ENCODE results near the gene MRPL49. TPM values are rescaled to one million over a fixed set of nuclear protein-coding genes. Genes with fewer than 3 reads are reported as not detected.

MRPL49 gene
- total RNA-seq (2021) (90.2 and 91.0 TPM in 2 replicates), Bru-seq, nascent RNA (percentile 85 among the genes with signal in this experiment), BruChase-seq, experiment 1, labeled RNA remaining after a 2-hour chase (percentile 91 among the genes with signal in this experiment), BruChase-seq, experiment 2, labeled RNA remaining after a 6-hour chase (percentile 96 among the genes with signal in this experiment)
- long read RNA-seq, transcript MRPL49-201 (4 exons, 2,019 nt): major isoform, 453 of 491 reads
- long read RNA-seq, transcript MRPL49-202 (4 exons, 2,065 nt): minor isoform, 7 of 491 reads
- long read RNA-seq, partial matches to known transcripts: 19 of 491 reads
- long read RNA-seq, other reads (novel, unspliced or antisense): 7 of 491 reads

DNA sequence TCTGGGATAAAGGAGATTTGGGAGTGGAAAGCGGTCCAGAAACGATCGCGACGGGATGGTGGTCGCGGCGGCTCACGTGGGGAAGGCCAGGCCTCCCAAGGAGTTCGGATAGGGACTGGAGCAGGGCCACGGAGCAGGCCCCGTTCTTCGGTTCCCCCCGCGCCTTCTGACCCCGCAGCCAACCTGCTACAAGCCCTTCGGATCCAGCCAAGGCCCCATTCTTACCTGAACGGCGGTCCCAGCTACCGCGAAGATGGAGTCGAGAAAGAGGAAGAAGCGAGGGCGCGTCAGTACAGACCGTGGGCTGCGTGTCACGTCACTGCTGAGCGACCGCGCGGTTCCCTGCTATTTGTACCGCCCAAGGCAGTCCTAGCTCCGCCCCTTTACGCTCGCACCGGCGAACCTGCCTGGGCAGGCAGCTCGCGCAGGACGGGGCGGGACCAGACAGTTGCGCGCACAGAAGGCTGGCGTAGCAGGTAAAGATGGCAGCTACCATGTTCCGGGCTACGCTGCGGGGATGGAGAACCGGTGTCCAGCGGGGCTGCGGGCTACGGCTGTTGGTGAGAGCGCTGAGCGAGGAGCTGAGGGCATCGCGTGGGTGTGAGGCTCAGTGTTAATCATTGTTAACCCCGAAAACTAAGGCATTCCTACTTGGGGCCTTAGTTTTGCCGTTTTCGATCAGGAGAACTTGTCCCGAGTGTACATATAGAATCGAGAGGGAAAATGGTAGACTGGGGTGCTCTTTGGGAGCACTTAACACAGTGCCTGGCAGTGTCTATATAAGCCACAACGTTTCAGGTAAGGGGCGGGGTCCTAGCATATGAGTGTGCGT lies at the start of gene MRPL49, which contains the start of gene FAU:
Gene MRPL49, plus strand, starts transcription at position 457 of the 832 bp plus-strand sequence. Its CDS starts 26 bp downstream, at position 483.
Gene FAU, minus strand, starts transcription at position 270 of the 832 bp plus-strand sequence. CDS start 321 bp downstream, outside the sequence.
- Histone ChIP-seq H3K27ac (ENCODE audit: low read depth, low read length, poor library complexity, severe bottlenecking) (peak within 1 kb of the TSS; percentile 83), H3K36me3 (ENCODE audit: insufficient read depth, low read length, poor library complexity, severe bottlenecking) (peaks cover 61% of the 10 kb centered on the region), H3K9me3 (ENCODE audit: low read depth, low read length, poor library complexity, severe bottlenecking) (no peaks in the 10 kb centered on the region), H3K4me1 (ENCODE audit: insufficient read depth, low read length, poor library complexity, severe bottlenecking) (peaks cover 10% of the 10 kb centered on the region), H3K27me3 (replicated peaks; ENCODE audit: insufficient read depth, low read depth, low read length, poor library complexity) (no peaks in the 10 kb centered on the region), H3K4me3 (ENCODE audit: low read depth, low read length, poor library complexity, severe bottlenecking) (peak within 1 kb of the TSS; percentile 89)
- POLR2A ChIA-PET (ENCODE audit: low non-redundant PET): interaction anchor here (0.6 to 1.1 kb wide), 3 partner anchors 10 to 804 kb away, joined by 3 to 6 read pairs (median 4); partner anchors contain the start of genes PRDX5, TM7SF2 and TRMT112
- CTCF ChIA-PET: interaction anchor here (0.6 to 1.4 kb wide), 9 partner anchors 9 to 311 kb away, joined by 3 to 11 read pairs (median 3); partner anchors contain the start of genes CDC42BPG and TM7SF2
- TF ChIP-seq CTCF (conservative IDR thresholded peaks at IDR 0.05; ENCODE audit: low read depth, low read length) (no peak), EZH2 (IDR thresholded peaks at IDR 0.05; ENCODE audit: borderline replicate concordance, low read depth, low read length, poor library complexity, severe bottlenecking) (no peak)
- intact Hi-C loops (cut with micrococcal nuclease; ENCODE audit: unreplicated experiment): no loop called here
- peak; percentile 100 for DNase-seq (ENCODE audit: low spot score)
- TSS peak; percentile 76 for BruUV-seq (replicated peaks)

DNA sequence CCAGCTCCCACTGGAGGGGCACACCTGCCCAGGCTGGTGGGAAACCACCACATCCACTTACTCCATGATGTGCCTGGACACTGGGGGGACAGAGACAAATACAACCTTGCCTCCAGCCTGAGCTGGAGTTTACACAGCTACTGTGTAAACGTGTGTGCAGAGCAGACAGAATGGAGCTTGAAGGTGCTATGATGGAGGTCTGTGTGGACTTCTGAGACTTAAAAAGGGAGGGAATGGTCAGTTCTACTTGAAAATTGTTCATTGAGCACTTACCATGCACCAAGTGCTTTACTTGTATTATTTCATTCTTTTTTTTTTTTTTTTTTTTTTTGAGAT lies 49.5 kb upstream of the MRPL49 start:
- BruUV-seq (replicated peaks): no TSS peak
- H3K4me1 ChIP-seq (ENCODE audit: insufficient read depth, low read length, poor library complexity, severe bottlenecking): peaks cover 3% of the 10 kb centered on the region
- no peak for DNase-seq (ENCODE audit: low spot score)
- H3K9me3 ChIP-seq (ENCODE audit: low read depth, low read length, poor library complexity, severe bottlenecking): no peaks in the 10 kb centered on the region
- TF ChIP-seq EZH2 (IDR thresholded peaks at IDR 0.05; ENCODE audit: borderline replicate concordance, low read depth, low read length, poor library complexity, severe bottlenecking): no peak
- no peak for TF ChIP-seq CTCF (conservative IDR thresholded peaks at IDR 0.05; ENCODE audit: low read depth, low read length)
- H3K27me3 ChIP-seq (replicated peaks; ENCODE audit: insufficient read depth, low read depth, low read length, poor library complexity): no peaks in the 10 kb centered on the region
- intact Hi-C loops (cut with micrococcal nuclease; ENCODE audit: unreplicated experiment): no loop called here
- ChIA-PET CTCF (no interaction called here), POLR2A (ENCODE audit: low non-redundant PET) (no interaction called here)
- H3K4me3 ChIP-seq (ENCODE audit: low read depth, low read length, poor library complexity, severe bottlenecking): no peak overlapping the region
- H3K27ac ChIP-seq (ENCODE audit: low read depth, low read length, poor library complexity, severe bottlenecking): no peak overlapping the region
- peaks cover 14% of the 10 kb centered on the region for H3K36me3 ChIP-seq (ENCODE audit: insufficient read depth, low read length, poor library complexity, severe bottlenecking)

GRCh38 chr11:65077451-65077850 lies 44.7 kb upstream of the MRPL49 start:
- no TSS peak for BruUV-seq (replicated peaks)
- peaks cover 55% of the 10 kb centered on the region for H3K36me3 ChIP-seq (ENCODE audit: insufficient read depth, low read length, poor library complexity, severe bottlenecking)
- TF ChIP-seq EZH2 (IDR thresholded peaks at IDR 0.05; ENCODE audit: borderline replicate concordance, low read depth, low read length, poor library complexity, severe bottlenecking) (no peak), CTCF (conservative IDR thresholded peaks at IDR 0.05; ENCODE audit: low read depth, low read length) (no peak)
- ChIA-PET POLR2A (ENCODE audit: low non-redundant PET) (no interaction called here), CTCF (no interaction called here)
- H3K27ac ChIP-seq (ENCODE audit: low read depth, low read length, poor library complexity, severe bottlenecking): no peak overlapping the region
- no peak for DNase-seq (ENCODE audit: low spot score)
- no peak overlapping the region for H3K4me3 ChIP-seq (ENCODE audit: low read depth, low read length, poor library complexity, severe bottlenecking)
- peaks cover 5% of the 10 kb centered on the region for H3K4me1 ChIP-seq (ENCODE audit: insufficient read depth, low read length, poor library complexity, severe bottlenecking)
- intact Hi-C loops (cut with micrococcal nuclease; ENCODE audit: unreplicated experiment): no loop called here
- no peaks in the 10 kb centered on the region for H3K27me3 ChIP-seq (replicated peaks; ENCODE audit: insufficient read depth, low read depth, low read length, poor library complexity)
- no peaks in the 10 kb centered on the region for H3K9me3 ChIP-seq (ENCODE audit: low read depth, low read length, poor library complexity, severe bottlenecking)

Measured in A673 (cell line).